Endothelial cell of umbilical vein (primary cell): ENCODE results near the gene RALGPS2. TPM values are rescaled to one million over a fixed set of nuclear protein-coding genes. Genes with fewer than 3 reads are reported as not detected.

Experiments
- BruUV-seq: library from RNA; stranded (reverse); fragments of 400-500 nt; replicated peaks from 2 replicates; lab custom pipeline; 2021; lab: Mats Ljungman, UMichigan
- CTCF ChIA-PET: fragments of 300-600, 350-600 bp; sonication (Branson Sonifier 250); formaldehyde crosslinking; loops from one replicate; lab custom pipeline; 2021; ENCODE audit warnings: antibody characterized with exemption, inconsistent platforms; lab: Charles Lee
- POLR2A ChIA-PET: fragments of 300-600, 350-600 bp; sonication (Branson Sonifier 250); formaldehyde crosslinking; loops from one replicate; lab custom pipeline; 2021; ENCODE audit warnings: antibody characterized with exemption, inconsistent platforms; lab: Charles Lee
- DNase-seq: peaks from one replicate; pipeline ENCODE4 v3.0.0-alpha.2; 2011; ENCODE audit warnings: low read depth, low spot score
- FAIRE-seq: peaks from 2 replicates; lab custom pipeline; 2011; peaks lifted over from hg19 to GRCh38; lab: Jason Lieb, UNC
- H2AFZ ChIP-seq: 2 replicates; pipeline ENCODE4 v1.6.0; 2012; ENCODE audit warnings: low read depth, low read length, control low read depth, inconsistent platforms
- H3K27ac ChIP-seq: 2 replicates; pipeline ENCODE4 v1.5.1; 2011; ENCODE audit warnings: low read depth, mild to moderate bottlenecking, control low read depth, low read length, moderate library complexity; ENCODE audit not compliant: insufficient read depth
- H3K27me3 ChIP-seq, 2 experiments: 2 replicates each; pipeline versions ENCODE4 v1.6.0 to v1.6.1; 2011; ENCODE audit warnings: low read length in 2 of 2, mixed read lengths in 1 of 2; ENCODE audit not compliant: control insufficient read depth in 2 of 2, insufficient read depth in 2 of 2
- H3K36me3 ChIP-seq, 2 experiments: 2 replicates in 1 of 2; 3 replicates in 1 of 2; pipeline ENCODE4 v1.5.1; 2011; ENCODE audit warnings: low read length in 2 of 2, mild to moderate bottlenecking in 1 of 2, moderate library complexity in 1 of 2; ENCODE audit not compliant: control insufficient read depth in 2 of 2, insufficient read depth in 2 of 2; ENCODE audit errors: extremely low read depth in 1 of 2
- H3K4me1 ChIP-seq: 3 replicates; pipeline ENCODE4 v1.5.1; 2011; ENCODE audit warnings: mild to moderate bottlenecking, low read length; ENCODE audit not compliant: control insufficient read depth, insufficient read depth; ENCODE audit errors: extremely low read depth
- H3K4me2 ChIP-seq: 2 replicates; pipeline ENCODE4 v1.6.1; 2011; ENCODE audit warnings: low read length, control low read depth, mixed read lengths; ENCODE audit not compliant: insufficient read depth
- H3K4me3 ChIP-seq, 3 experiments: fragments of 200-600 bp in 1 of 3; sonication (generic), shearing (Covaris generic) in 1 of 3; replicated peaks in 1 of 3; 2 replicates each; pipeline ENCODE4 v1.5.1; 2011 to 2016; ENCODE audit warnings: control low read depth in 3 of 3, low read length in 3 of 3, mild to moderate bottlenecking in 2 of 3, inconsistent platforms in 1 of 3, low read depth in 1 of 3, moderate library complexity in 1 of 3; ENCODE audit not compliant: insufficient read depth in 1 of 3
- H3K79me2 ChIP-seq: 2 replicates; pipeline ENCODE4 v1.6.0; 2012; ENCODE audit warnings: low read length, inconsistent platforms; ENCODE audit not compliant: control insufficient read depth, insufficient read depth
- H3K9ac ChIP-seq: replicated peaks from 2 replicates; pipeline ENCODE3; 2011; ENCODE audit warnings: low read length, control low read depth; ENCODE audit not compliant: insufficient read depth; ENCODE audit errors: extremely low read depth
- H3K9me1 ChIP-seq: replicated peaks from 3 replicates; pipeline ENCODE4 v1.6.0; 2011; ENCODE audit warnings: mild to moderate bottlenecking, low read length; ENCODE audit not compliant: control insufficient read depth, insufficient read depth; ENCODE audit errors: extremely low read depth
- H3K9me3 ChIP-seq: replicated peaks from 2 replicates; pipeline ENCODE4 v1.5.1; 2012; ENCODE audit warnings: low read length, inconsistent platforms; ENCODE audit not compliant: control insufficient read depth, insufficient read depth
- H4K20me1 ChIP-seq: replicated peaks from 2 replicates; pipeline ENCODE3; 2011; ENCODE audit warnings: mild to moderate bottlenecking, low read length; ENCODE audit not compliant: control insufficient read depth, insufficient read depth; ENCODE audit errors: extremely low read depth
- EZH2 ChIP-seq: IDR thresholded peaks from 2 replicates; pipeline ENCODE4 v1.6.1; 2012; ENCODE audit warnings: borderline replicate concordance, low read depth, mild to moderate bottlenecking, moderate library complexity, low read length, inconsistent platforms; ENCODE audit not compliant: severe bottlenecking
- FOS ChIP-seq: IDR thresholded peaks from 2 replicates; pipeline ENCODE4 v1.6.1; 2011; ENCODE audit warnings: mild to moderate bottlenecking, low read length, moderate library complexity, borderline replicate concordance; ENCODE audit not compliant: insufficient read depth
- GATA2 ChIP-seq: IDR thresholded peaks from 2 replicates; pipeline ENCODE4 v1.7.0; 2011; ENCODE audit warnings: low read depth, mild to moderate bottlenecking, moderate library complexity, mixed read lengths, low read length; ENCODE audit not compliant: insufficient read length, insufficient read depth
- JUN ChIP-seq: IDR thresholded peaks from 2 replicates; pipeline ENCODE4 v1.6.1; 2011; ENCODE audit warnings: borderline replicate concordance, low read depth; ENCODE audit not compliant: insufficient read length, insufficient read depth
- MYC ChIP-seq: IDR thresholded peaks from one replicate; pipeline ENCODE4 v1.6.1; 2011; ENCODE audit warnings: mild to moderate bottlenecking, low read depth, low read length
- POLR2A ChIP-seq: IDR thresholded peaks from 2 replicates; pipeline ENCODE4 v1.6.1; 2012; ENCODE audit warnings: low read depth, mild to moderate bottlenecking, control low read depth, low read length
- POLR2AphosphoS5 ChIP-seq: IDR thresholded peaks from 2 replicates; pipeline ENCODE4 v1.6.1; 2012; ENCODE audit warnings: low read depth, mild to moderate bottlenecking, control low read depth, low read length, moderate library complexity; ENCODE audit not compliant: insufficient read depth
- dilution Hi-C: fragments of 300-500 bp; cut with MboI; formaldehyde crosslinking; loops from one replicate; pipeline ENCODE4 v1.15.0; 2019; ENCODE audit warnings: low sequenced_read_pairs; ENCODE audit not compliant: extremely low pct_ligation_motif_present
- intact Hi-C: fragments of 100-400 bp; cut with micrococcal nuclease; formaldehyde crosslinking; loops from one replicate; pipeline ENCODE4 v1.10.0; 2022
- polyA plus RNA-seq, 4 experiments: library from polyadenylated mRNA; depleted of rRNA in 3 of 4; stranded (reverse) in 3 of 4; unstranded in 1 of 4; fragments of >200 nt; gene quantifications; 2 replicates each; pipeline versions ENCODE4 v1.2.1 to v1.2.3, GENCODE V29; 2011 to 2012; ENCODE audit warnings: missing spikeins in 1 of 4
- total RNA-seq: library from RNA; stranded (reverse); gene quantifications from 2 replicates; pipeline ENCODE4 v1.2.3, GENCODE V29; 2021
- TF ChIP-seq, protein P1 (sequence below), 2 donors: IDR thresholded peaks; 1 replicate in 1 of 2; 2 replicates in 1 of 2; pipeline ENCODE4 v1.5.1; 2011; ENCODE audit warnings: low read length in 2 of 2, mild to moderate bottlenecking in 2 of 2, moderate library complexity in 2 of 2, control low read depth in 1 of 2, inconsistent platforms in 1 of 2, low read depth in 1 of 2; ENCODE audit not compliant: insufficient read depth in 1 of 2; ENCODE audit errors: extremely low read depth in 1 of 2
- TF ChIP-seq, protein P2 (sequence below): IDR thresholded peaks from 2 replicates; pipeline ENCODE4 v1.6.1; 2011; ENCODE audit not compliant: insufficient read depth, insufficient read length

RALGPS2 gene
- total and polyA plus RNA-seq, 2 donors (not counting 3 experiments of a cell fraction or from before 2014, with no cell fraction given) = 4.6 to 27.7 TPM

DNA sequence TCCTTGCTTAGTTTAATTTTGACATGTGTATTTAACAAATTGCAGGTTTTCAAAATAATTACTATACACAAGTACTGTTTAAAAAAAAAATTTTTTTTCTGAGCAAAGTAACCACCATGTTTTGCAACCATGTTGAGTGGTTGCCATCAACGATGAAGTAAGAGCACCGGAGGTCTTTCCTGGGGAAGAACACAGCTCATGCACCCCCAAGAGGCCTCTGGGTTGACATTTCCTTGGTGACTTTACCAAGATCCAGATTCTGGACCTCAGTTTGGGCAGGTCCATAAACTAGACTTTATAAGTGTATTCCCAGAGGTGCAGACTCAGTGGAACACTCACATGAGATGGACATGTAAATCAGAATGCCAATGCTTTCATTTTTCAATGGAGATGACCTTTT is 36.8 kb upstream of the RALGPS2 start:
- no peaks in the 10 kb centered on the region for H3K79me2 ChIP-seq
- no peak overlapping the region for H3K4me2 ChIP-seq
- H3K27me3 ChIP-seq = no peaks in the 10 kb centered on the region
- no peak overlapping the region for H3K27ac ChIP-seq
- FAIRE-seq (no peak), DNase-seq (no peak)
- intact Hi-C loops = no loop called here
- H3K4me1 ChIP-seq = peaks cover 28% of the 10 kb centered on the region
- H4K20me1 ChIP-seq = no peaks in the 10 kb centered on the region
- H3K36me3 ChIP-seq = no peaks in the 10 kb centered on the region
- ChIA-PET POLR2A (no interaction called here), CTCF (no interaction called here)
- H3K9me3 ChIP-seq = no peaks in the 10 kb centered on the region
- dilution Hi-C loops = no loop called here
- no peak overlapping the region for H2AFZ ChIP-seq
- TF ChIP-seq JUN (no peak), POLR2AphosphoS5 (no peak), POLR2A (no peak), GATA2 (no peak), FOS (no peak), EZH2 (no peak), MYC (no peak)
- TF ChIP-seq, protein P1, sequence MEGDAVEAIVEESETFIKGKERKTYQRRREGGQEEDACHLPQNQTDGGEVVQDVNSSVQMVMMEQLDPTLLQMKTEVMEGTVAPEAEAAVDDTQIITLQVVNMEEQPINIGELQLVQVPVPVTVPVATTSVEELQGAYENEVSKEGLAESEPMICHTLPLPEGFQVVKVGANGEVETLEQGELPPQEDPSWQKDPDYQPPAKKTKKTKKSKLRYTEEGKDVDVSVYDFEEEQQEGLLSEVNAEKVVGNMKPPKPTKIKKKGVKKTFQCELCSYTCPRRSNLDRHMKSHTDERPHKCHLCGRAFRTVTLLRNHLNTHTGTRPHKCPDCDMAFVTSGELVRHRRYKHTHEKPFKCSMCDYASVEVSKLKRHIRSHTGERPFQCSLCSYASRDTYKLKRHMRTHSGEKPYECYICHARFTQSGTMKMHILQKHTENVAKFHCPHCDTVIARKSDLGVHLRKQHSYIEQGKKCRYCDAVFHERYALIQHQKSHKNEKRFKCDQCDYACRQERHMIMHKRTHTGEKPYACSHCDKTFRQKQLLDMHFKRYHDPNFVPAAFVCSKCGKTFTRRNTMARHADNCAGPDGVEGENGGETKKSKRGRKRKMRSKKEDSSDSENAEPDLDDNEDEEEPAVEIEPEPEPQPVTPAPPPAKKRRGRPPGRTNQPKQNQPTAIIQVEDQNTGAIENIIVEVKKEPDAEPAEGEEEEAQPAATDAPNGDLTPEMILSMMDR (IDR thresholded peaks at IDR 0.05; ENCODE audit: extremely low read depth in 1 of 2, insufficient read depth in 1 of 2, low read depth in 1 of 2, low read length in 2 of 2) = no peak
- TF ChIP-seq, protein P2, sequence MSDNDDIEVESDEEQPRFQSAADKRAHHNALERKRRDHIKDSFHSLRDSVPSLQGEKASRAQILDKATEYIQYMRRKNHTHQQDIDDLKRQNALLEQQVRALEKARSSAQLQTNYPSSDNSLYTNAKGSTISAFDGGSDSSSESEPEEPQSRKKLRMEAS = no peak
- no TSS peak for BruUV-seq
- H3K9me1 ChIP-seq = no peaks in the 10 kb centered on the region
- H3K9ac ChIP-seq = no peak overlapping the region
- no peak overlapping the region for H3K4me3 ChIP-seq
